Activated B cell treated with CpG ODN at 0.5 μM for 24 hours (primary cell): Measurements from ENCODE around the gene EHBP1. TPM values are rescaled to one million over a fixed set of nuclear protein-coding genes. Genes with fewer than 3 reads are reported as not detected.

Source experiments
- ATAC-seq: fragments of 200-7000 bp; cut with Tn5 transposase; one replicate; pipeline ENCODE4 v1.10.0; 2021; ENCODE audit warnings: low read depth, mild to moderate bottlenecking, moderate library complexity
- CTCF ChIA-PET: fragments of 350-600 bp; sonication (Branson Sonifier 250); formaldehyde crosslinking; loops from one replicate; lab custom pipeline; 2021; ENCODE audit warnings: antibody characterized with exemption; lab: Charles Lee
- POLR2A ChIA-PET: fragments of 350-600 bp; sonication (Branson Sonifier 250); formaldehyde crosslinking; loops from one replicate; lab custom pipeline; 2021; ENCODE audit warnings: antibody characterized with exemption; lab: Charles Lee
- DNase-seq: peaks from one replicate; pipeline ENCODE4 v3.0.0; 2022
- H3K27ac Mint-ChIP-seq: one replicate; pipeline ENCODE4 v1.8.0; 2020; ENCODE audit warnings: mixed read lengths
- H3K27me3 Mint-ChIP-seq: one replicate; pipeline ENCODE4 v1.8.0; 2021; ENCODE audit warnings: mixed read lengths
- H3K36me3 Mint-ChIP-seq: one replicate; pipeline ENCODE4 v1.8.0; 2021; ENCODE audit warnings: low read depth, mixed read lengths
- H3K4me1 Mint-ChIP-seq: one replicate; pipeline ENCODE4 v1.8.0; 2021; ENCODE audit warnings: mixed read lengths
- H3K4me3 Mint-ChIP-seq: one replicate; pipeline ENCODE4 v1.8.0; 2020; ENCODE audit warnings: mild to moderate bottlenecking, mixed read lengths
- H3K9me3 Mint-ChIP-seq: one replicate; pipeline ENCODE4 v1.8.0; 2020; ENCODE audit warnings: mixed read lengths
- CTCF ChIP-seq: fragments of 200-600 bp; IDR thresholded peaks from one replicate; pipeline ENCODE4 v1.8.0; 2022; ENCODE audit warnings: antibody characterized with exemption, mild to moderate bottlenecking
- intact Hi-C: fragments of 100-400 bp; cut with micrococcal nuclease; formaldehyde crosslinking; loops from one replicate; pipeline ENCODE4 v1.15.1; 2024
- total RNA-seq: library from RNA; stranded (reverse); gene quantifications from 2 replicates; pipeline ENCODE4 v1.2.3, GENCODE V29; 2022

Gene EHBP1
- total RNA-seq, 1 donor from 2014 or later, result 24.0 TPM

- TF ChIP-seq CTCF, result no peak
- ChIA-PET CTCF (no interaction called here), POLR2A (no interaction called here)
- no peaks in the 10 kb centered on the region for H3K27me3 Mint-ChIP-seq
- H3K36me3 Mint-ChIP-seq, result no peaks in the 10 kb centered on the region
- H3K27ac Mint-ChIP-seq, result no peak overlapping the region
- intact Hi-C loops, result no loop called here
- H3K4me1 Mint-ChIP-seq, result no peaks in the 10 kb centered on the region
- ATAC-seq, result no peak
- H3K4me3 Mint-ChIP-seq, result no peak overlapping the region
- H3K9me3 Mint-ChIP-seq, result no peaks in the 10 kb centered on the region
- no peak for DNase-seq
These were observed 89.3 kb downstream of the EHBP1 start for GRCh38 chr2:62794791-62795190.

GRCh38 chr2:62795341-62795740 is 89.8 kb downstream of the EHBP1 start:
- intact Hi-C loops, result no loop called here
- H3K4me3 Mint-ChIP-seq, result no peak overlapping the region
- H3K36me3 Mint-ChIP-seq, result no peaks in the 10 kb centered on the region
- CTCF ChIA-PET, result no interaction called here
- POLR2A ChIA-PET, result no interaction called here
- H3K9me3 Mint-ChIP-seq, result no peaks in the 10 kb centered on the region
- TF ChIP-seq CTCF, result no peak
- H3K27me3 Mint-ChIP-seq, result no peaks in the 10 kb centered on the region
- no peaks in the 10 kb centered on the region for H3K4me1 Mint-ChIP-seq
- no peak overlapping the region for H3K27ac Mint-ChIP-seq
- ATAC-seq, result no peak
- no peak for DNase-seq

- CTCF ChIA-PET, result no interaction called here
- DNase-seq (no peak), ATAC-seq (no peak)
- H3K4me1 Mint-ChIP-seq, result peaks cover 3% of the 10 kb centered on the region
- POLR2A ChIA-PET, result no interaction called here
- H3K4me3 Mint-ChIP-seq, result no peak overlapping the region
- H3K27me3 Mint-ChIP-seq, result no peaks in the 10 kb centered on the region
- no peak for TF ChIP-seq CTCF
- intact Hi-C loops, result no loop called here
- no peak overlapping the region for H3K27ac Mint-ChIP-seq
- H3K36me3 Mint-ChIP-seq, result no peaks in the 10 kb centered on the region
- no peaks in the 10 kb centered on the region for H3K9me3 Mint-ChIP-seq
These were observed 91.6 kb downstream of the EHBP1 start for GRCh38 chr2:62797107-62797506.

GRCh38 chr2:62800618-62801017 is 95.1 kb downstream of the EHBP1 start:
- peaks cover 3% of the 10 kb centered on the region for H3K36me3 Mint-ChIP-seq
- no peak overlapping the region for H3K27ac Mint-ChIP-seq

GRCh38 chr2:62801110-62801509 is 95.6 kb downstream of the EHBP1 start:
- CTCF ChIA-PET, result no interaction called here
- no peak overlapping the region for H3K27ac Mint-ChIP-seq
- no peaks in the 10 kb centered on the region for H3K9me3 Mint-ChIP-seq
- POLR2A ChIA-PET, result no interaction called here
- no peaks in the 10 kb centered on the region for H3K27me3 Mint-ChIP-seq
- peaks cover 4% of the 10 kb centered on the region for H3K4me1 Mint-ChIP-seq
- intact Hi-C loops, result no loop called here
- DNase-seq (no peak), ATAC-seq (no peak)
- peaks cover 6% of the 10 kb centered on the region for H3K36me3 Mint-ChIP-seq
- no peak for TF ChIP-seq CTCF
- no peak overlapping the region for H3K4me3 Mint-ChIP-seq

More at GRCh38 chr2:62800618-62801017, 95.1 kb downstream of the EHBP1 start:
- peaks cover 4% of the 10 kb centered on the region for H3K4me1 Mint-ChIP-seq
- H3K9me3 Mint-ChIP-seq, result no peaks in the 10 kb centered on the region
- ChIA-PET POLR2A (no interaction called here), CTCF (no interaction called here)
- no peaks in the 10 kb centered on the region for H3K27me3 Mint-ChIP-seq
- ATAC-seq, result no peak
- no peak for DNase-seq
- intact Hi-C loops, result no loop called here
- no peak for TF ChIP-seq CTCF
- no peak overlapping the region for H3K4me3 Mint-ChIP-seq
